Measurements from ENCODE around the gene PVR.

DNA sequence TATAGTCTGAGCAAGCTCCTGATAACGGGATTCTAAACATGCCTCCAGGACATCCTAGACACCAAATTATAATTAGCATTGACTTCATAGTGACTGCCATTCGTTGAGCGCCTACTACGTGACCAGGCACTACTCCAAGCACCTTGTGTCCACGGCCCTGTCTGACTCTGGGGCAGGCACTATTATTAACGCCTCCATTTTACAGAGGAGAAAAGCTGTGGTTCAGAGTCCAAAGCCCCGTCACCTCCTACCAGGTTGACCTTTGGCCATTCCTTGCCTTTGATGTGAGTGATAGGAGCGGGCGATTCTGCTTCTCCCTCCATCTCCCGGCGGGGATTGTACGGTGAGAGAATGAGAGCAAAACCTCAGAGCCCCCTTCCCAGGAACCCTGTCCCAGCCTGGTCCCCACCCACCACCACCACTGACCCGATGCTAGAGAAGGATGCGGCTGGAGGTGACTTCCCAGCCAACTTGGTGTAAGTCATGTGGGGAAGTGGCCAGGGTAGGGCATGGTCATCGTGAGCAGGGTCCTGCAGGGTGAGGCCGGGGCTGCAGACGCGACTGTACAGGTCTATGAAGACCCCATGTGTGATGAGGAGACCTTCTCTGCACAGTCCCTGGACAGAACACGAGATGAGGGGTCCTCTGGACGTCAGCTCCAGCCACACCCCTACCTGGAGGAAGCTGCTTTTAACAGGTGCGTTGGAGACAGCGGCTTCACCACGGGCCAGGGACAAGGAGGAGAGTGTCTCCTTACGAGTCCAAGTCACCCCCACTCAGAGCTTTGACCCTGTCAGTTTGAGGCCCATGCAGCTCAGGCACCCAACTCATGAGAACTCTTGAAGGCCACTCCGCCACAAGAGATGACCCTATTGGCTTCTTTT, 30.2 kb upstream of the PVR start, which contains the start of gene IGSF23:
- TF ChIP-seq CTCF (IDR thresholded peaks at IDR 0.05; ENCODE audit: borderline replicate concordance, extremely low read depth, low read length, poor library complexity, severe bottlenecking), result no peak
- no peak for TF ChIP-seq EZH2 (IDR thresholded peaks at IDR 0.05; ENCODE audit: borderline replicate concordance, low read depth, low read length, severe bottlenecking)

Data from DND-41 (cell line).